ENCODE results near the gene HS6ST3.

- TF ChIP-seq CTCF (IDR thresholded peaks at IDR 0.05) (no peak), POLR2A (IDR thresholded peaks at IDR 0.05) (no peak)
These were observed 759.2 kb downstream of the HS6ST3 start for GRCh38 chr13:96849091-96849490.

Data from adrenal gland (tissue), 5 donors.